GM19455 (cell line): ENCODE data around the gene PLGRKT.
"Not testable (repeated sequence)": the region's sequence is repeated elsewhere in the genome, so short reads cannot be mapped to it uniquely, and the experiment has no call there.

Experiments used
- ATAC-seq: cut with Tn5 transposase; IDR thresholded peaks from one replicate; pipeline ENCODE4 v1.9.1; 2021; ENCODE audit not compliant: unreplicated experiment

The PLGRKT gene

GRCh38 chr9:5437254-5438216, at the start of gene PLGRKT:
Gene PLGRKT (minus strand): TSS chr9:5437925. CDS start chr9:5431977, 5,948 bp downstream.
- peak; percentile 83 for ATAC-seq

GRCh38 chr9:5486988-5487387, 49.3 kb upstream of the PLGRKT start:
- ATAC-seq: no peak

DNA sequence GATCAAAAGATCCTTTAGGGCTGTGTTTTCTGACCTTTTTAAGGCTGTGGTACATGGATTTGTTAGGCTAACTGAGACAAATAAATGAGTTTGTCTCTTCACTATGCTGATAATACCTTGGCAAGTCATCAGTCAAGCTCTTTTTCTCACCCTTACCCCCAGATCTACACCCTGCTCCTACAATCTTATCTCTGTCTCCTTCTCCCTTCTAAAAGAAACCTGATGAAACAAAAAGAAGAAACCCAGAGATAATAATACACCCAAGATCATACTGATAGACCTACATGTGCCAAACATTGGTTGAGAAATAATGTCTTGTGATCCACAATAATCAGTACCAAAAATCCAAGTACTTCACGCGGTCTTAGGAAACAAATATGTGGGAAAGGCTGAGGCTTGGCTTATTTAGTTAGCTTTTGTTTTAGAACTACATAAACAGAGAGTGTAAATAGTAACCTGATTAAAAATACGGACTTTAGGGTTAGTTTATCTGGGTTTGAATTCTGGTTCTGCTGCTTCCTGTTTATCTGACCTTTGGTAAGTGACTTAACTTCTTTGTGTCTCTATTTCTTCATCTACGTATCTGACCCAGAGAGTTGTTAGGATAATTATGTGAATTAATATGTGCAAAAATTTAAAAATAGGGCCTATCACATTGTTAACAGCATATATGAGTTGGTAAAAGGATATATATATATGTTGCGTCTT, 47.8 kb upstream of the PLGRKT start:
- no peak for ATAC-seq

DNA sequence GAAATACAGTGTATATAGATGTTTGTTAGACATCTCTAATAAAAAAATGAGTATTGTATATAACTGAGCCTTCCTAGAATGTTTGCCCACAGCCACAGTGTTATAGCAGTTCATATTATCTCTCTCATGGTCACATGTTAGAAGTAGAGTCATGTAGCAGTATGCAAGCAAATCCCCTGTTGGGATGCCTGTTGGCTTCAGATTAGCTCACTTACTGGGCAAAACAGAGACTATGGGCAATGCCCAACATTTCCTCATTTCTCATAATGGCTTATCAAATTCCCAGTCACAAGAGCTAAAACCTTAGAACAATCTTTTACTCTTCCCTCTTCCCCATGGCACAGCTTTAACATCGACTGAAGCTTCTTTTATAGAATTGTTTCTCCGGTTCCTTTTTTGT, 45.6 kb upstream of the PLGRKT start:
- no peak for ATAC-seq

DNA sequence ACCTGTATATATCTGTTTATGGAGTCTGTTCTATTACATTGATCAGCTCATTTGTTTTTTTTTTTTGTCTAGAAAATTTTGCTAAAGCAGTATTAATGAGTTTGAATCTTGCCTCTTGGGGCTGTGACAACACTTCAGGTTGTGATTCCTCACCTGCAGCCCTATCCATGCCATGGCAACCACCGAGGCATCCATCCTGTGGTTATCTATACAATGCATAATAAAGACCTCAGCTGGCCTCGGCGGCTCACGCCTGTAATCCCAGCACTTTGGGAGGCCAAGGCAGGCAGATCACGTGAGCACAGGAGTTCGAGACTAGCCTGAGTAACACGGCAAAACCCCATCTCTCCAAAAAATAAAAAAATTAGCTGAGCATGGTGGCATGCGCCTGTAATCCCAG, 44.5 kb upstream of the PLGRKT start:
- ATAC-seq: no peak

GRCh38 chr9:5481322-5482040, 43.8 kb upstream of the PLGRKT start:
- no peak for ATAC-seq

DNA sequence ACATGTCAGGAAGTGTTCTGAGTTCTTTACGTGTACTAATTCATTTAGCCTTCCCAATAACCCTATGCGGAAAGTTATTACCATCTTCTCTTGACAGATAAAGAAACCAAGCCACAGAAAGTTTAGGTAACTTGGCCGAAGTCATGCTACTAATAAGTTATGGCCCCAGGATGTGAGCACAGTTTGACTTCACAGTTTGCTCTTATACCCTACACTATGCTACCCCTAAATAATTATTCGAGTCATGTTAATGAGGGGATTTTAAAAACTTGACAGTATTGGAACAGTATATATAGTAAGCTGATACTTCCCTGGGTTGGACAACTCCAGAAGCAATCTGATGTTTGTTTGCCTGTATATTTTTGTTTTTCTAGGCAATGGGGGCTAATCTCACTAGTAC, 43.2 kb upstream of the PLGRKT start:
- ATAC-seq: no peak

GRCh38 chr9:5479994-5480694, 42.4 kb upstream of the PLGRKT start:
- ATAC-seq: no peak

GRCh38 chr9:5478206-5478605, 40.5 kb upstream of the PLGRKT start:
- ATAC-seq: no peak

- not testable (repeated sequence) for ATAC-seq
These were observed 37.9 kb upstream of the PLGRKT start for GRCh38 chr9:5475611-5476010.

GRCh38 chr9:5470816-5471215, 33.1 kb upstream of the PLGRKT start:
- no peak for ATAC-seq

- ATAC-seq: no peak
These were observed 32.4 kb upstream of the PLGRKT start for GRCh38 chr9:5470122-5470521.

- ATAC-seq: no peak
These were observed 31.1 kb upstream of the PLGRKT start for GRCh38 chr9:5468850-5469249.

DNA sequence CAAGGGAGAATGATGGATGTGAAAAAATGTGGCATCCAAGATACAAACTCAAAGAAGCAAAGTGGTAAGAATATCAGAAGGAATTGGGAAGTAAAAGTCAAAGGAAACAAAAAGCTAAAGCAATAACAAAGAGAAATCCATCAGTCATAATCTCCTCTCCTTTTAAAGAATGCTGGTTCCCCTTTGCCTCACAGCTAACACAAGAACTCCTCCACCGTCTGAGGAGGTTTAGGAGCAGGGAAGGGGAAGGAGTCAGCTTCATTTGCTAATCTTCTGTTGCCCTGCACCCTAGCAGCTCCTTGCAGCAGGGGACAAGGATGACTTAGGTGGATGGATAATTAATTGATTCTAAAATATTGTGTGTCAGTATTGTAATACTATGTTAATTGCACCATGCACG, 29.0 kb upstream of the PLGRKT start:
- no peak for ATAC-seq

DNA sequence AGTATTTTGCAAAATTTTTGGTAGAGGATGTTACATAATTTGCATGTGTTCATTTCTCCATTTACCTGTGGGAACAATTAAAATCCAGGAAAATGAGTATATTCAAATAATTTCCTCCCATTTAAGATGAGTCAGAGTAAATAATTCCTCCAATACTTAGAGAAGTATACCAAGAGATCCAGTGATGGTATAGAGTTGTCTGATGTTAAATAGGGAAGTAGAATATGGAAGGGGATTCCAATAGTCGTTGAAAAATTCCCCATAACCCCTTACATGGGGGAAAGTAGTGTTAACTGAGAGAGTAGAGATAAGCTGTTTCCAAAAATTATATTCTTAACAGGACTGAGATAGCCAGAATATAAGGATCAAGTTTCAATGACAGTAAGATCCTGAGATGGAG, 28.3 kb upstream of the PLGRKT start:
- no peak for ATAC-seq

DNA sequence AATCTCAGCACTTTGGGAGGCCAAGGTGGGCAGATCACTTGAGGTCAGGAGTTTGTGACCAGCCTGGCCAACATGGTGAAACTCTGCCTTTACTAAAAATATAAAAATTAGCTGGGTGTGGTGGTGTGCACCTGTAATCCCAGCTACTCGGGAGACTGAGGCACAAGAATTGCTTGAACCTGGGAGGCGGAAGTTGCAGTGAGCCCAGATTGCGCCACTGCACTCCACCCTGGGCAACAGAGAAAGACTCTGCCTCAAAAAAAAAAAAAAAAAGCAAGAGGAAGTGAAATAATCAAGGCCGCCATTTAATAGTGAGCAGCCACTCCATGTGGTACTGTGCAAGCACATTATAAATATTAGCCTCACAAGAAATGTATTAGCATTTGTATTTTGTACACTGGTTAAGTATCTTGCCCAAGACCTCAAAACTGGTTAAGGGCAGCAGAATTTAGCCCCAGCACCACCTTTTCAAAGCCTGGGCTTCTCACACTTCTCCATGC, 27.2 kb upstream of the PLGRKT start:
- not testable (repeated sequence) for ATAC-seq

DNA sequence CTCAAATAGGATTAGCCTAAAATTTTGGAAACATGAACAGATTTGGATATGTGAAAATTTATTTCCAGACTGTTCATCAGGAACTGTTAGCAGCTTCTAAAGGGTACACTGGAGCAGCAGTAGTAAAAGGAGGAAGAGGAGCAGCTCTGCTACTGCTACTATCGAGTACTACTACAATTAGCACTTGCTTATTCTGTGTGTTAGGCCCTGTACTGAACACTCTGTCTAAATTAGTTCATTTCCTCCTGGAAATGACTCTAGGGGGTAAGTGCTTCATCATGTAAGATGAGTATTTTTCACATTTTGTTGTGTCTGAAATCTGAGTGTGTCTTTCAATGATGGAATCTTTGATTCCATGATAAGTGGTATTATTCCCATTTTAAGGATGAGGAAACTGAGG, 22.4 kb upstream of the PLGRKT start:
- ATAC-seq: no peak

DNA sequence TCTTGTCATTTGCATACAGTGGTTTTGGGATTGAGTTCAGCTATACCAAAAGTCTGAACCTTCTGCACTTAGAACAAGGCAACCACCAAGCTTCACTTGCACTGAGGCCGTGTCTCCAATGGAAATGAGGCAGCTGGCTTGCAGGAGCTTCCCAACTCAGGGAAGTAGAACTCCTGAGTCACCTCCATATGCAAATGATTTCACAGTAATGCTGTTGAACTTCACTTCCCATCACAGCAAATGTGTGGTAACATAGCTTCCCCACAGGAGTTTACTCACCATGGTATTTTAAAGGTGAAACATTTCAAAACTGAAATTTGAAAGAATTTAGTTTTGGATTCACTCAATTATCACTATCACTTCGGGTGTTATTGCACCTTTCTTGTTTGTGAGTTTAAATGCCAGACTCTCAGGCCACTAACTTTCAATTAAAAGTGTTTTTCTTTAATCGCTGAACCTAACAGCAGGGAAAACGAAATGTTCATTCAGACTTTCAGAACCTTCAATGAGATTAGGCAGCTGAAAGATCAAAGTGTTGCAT, 21.6 kb upstream of the PLGRKT start:
- ATAC-seq: peak; percentile 55

DNA sequence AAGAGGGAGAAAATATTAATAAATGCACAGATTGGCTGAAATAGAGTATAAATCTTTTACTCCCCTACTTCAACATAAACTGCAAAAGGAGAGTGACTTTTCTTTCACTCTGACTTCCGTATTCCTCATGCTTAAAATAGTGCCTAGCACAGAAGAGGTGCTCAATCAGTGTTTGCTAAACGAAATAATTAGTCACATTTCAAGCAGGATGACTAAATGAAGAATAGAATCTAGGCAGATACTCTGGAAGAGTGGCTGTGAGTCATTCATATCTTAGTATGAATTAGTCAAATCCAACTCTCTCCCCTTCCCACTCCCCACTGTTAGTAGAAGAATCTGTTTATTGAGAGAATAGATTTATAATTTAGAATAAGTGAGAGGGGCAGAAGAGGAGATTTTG, 17.5 kb upstream of the PLGRKT start:
- ATAC-seq: no peak

GRCh38 chr9:5453673-5454072, 15.9 kb upstream of the PLGRKT start:
- ATAC-seq: peak; percentile 31
